K562 (cell line): Measurements from ENCODE around the gene LRP1B. TPM values are rescaled to one million over a fixed set of nuclear protein-coding genes. Genes with fewer than 3 reads are reported as not detected.

Source experiments
- ATAC-seq: fragments of 200-7000 bp; cut with Tn5 transposase; 3 replicates; pipeline ENCODE4 v1.9.1; 2020; ENCODE audit warnings: moderate library complexity
- BruUV-seq: library from RNA; stranded (reverse); fragments of 400-500 nt; replicated peaks from 2 replicates; lab custom pipeline; 2021; lab: Mats Ljungman, UMichigan
- CTCF ChIA-PET: fragments of 300-600 bp; formaldehyde crosslinking; extraction: SDS; loops from one replicate; lab custom pipeline; 2021; ENCODE audit warnings: low intra/inter-chr PET ratio; lab: Yijun Ruan, JAX
- POLR2A ChIA-PET: fragments of 300-600, 350-650 bp; sonication (Branson Sonifier 250); formaldehyde crosslinking; extraction: SDS; loops from one replicate; lab custom pipeline; 2021; ENCODE audit warnings: antibody characterized with exemption, inconsistent platforms; lab: Yijun Ruan, JAX
- DNase-seq, 4 experiments: peaks; one replicate each; pipeline versions ENCODE4 v3.0.0 to v3.0.0-alpha.2; 2011 to 2018; ENCODE audit warnings: low spot score in 3 of 4, mixed read lengths in 3 of 4; ENCODE audit errors: extremely low read depth in 1 of 4
- FAIRE-seq: peaks from 2 replicates; lab custom pipeline; 2011; peaks lifted over from hg19 to GRCh38; lab: Jason Lieb, UNC
- H2AFZ ChIP-seq: 2 replicates; pipeline ENCODE4 v1.6.0; 2011; ENCODE audit warnings: low read depth, low read length, control low read depth, inconsistent platforms
- H3K27ac ChIP-seq: fragments of 200-600 bp; 3 replicates; pipeline ENCODE4 v1.8.0; 2011; ENCODE audit warnings: low read depth, mild to moderate bottlenecking, control low read depth, inconsistent platforms, low read length, moderate library complexity, mixed read lengths; ENCODE audit errors: extremely low read depth
- H3K27me3 ChIP-seq, 2 experiments: fragments of 300-600 bp in 1 of 2; 2 replicates in 1 of 2; 3 replicates in 1 of 2; pipeline versions ENCODE4 v1.6.0 to v1.8.0; 2011; ENCODE audit warnings: inconsistent platforms in 2 of 2, low read length in 2 of 2, mild to moderate bottlenecking in 1 of 2, mixed read lengths in 1 of 2, moderate library complexity in 1 of 2; ENCODE audit not compliant: control insufficient read depth in 2 of 2, insufficient read depth in 2 of 2
- H3K36me3 ChIP-seq: fragments of 300-600 bp; 3 replicates; pipeline ENCODE4 v1.8.0; 2011; ENCODE audit warnings: mild to moderate bottlenecking, low read length, inconsistent platforms; ENCODE audit not compliant: control insufficient read depth, insufficient read depth
- H3K4me1 ChIP-seq, 2 experiments: fragments of 200-600 bp in 1 of 2; replicated peaks in 1 of 2; 2 replicates in 1 of 2; 3 replicates in 1 of 2; pipeline versions ENCODE4 v1.5.1 to v1.8.0; 2011; ENCODE audit warnings: inconsistent platforms in 2 of 2, low read length in 2 of 2, mild to moderate bottlenecking in 1 of 2, mixed read lengths in 1 of 2, moderate library complexity in 1 of 2; ENCODE audit not compliant: control insufficient read depth in 2 of 2, insufficient read depth in 2 of 2
- H3K4me2 ChIP-seq: 2 replicates; pipeline ENCODE4 v1.6.1; 2011; ENCODE audit warnings: low read length, control low read depth, inconsistent platforms, mixed read lengths; ENCODE audit not compliant: insufficient read depth
- H3K4me3 ChIP-seq: fragments of 200-600 bp; sonication (generic), shearing (Covaris generic); 2 replicates; pipeline ENCODE4 v1.5.1; 2016; ENCODE audit warnings: control low read depth, inconsistent platforms
- H3K79me2 ChIP-seq: fragments of 200-600 bp; 3 replicates; pipeline ENCODE4 v1.8.0; 2011; ENCODE audit warnings: low read length, inconsistent platforms; ENCODE audit not compliant: control insufficient read depth, insufficient read depth
- H3K9ac ChIP-seq, 2 experiments: 2 replicates each; pipeline versions ENCODE4 v1.6.0 to v1.6.1; 2011; ENCODE audit warnings: low read depth in 2 of 2, low read length in 2 of 2, control low read depth in 1 of 2, inconsistent platforms in 1 of 2, mild to moderate bottlenecking in 1 of 2, mixed read lengths in 1 of 2; ENCODE audit not compliant: insufficient read depth in 1 of 2
- H3K9me1 ChIP-seq: one replicate; pipeline ENCODE4 v1.6.0; 2011; ENCODE audit warnings: inconsistent platforms, mild to moderate bottlenecking, low read length, moderate library complexity; ENCODE audit not compliant: control insufficient read depth, insufficient read depth
- H3K9me3 ChIP-seq: replicated peaks from 2 replicates; pipeline ENCODE4 v1.5.1; 2011; ENCODE audit warnings: low read depth, low read length, inconsistent platforms; ENCODE audit not compliant: control insufficient read depth, insufficient read depth
- H4K20me1 ChIP-seq: replicated peaks from 2 replicates; pipeline ENCODE4 v1.6.1; 2011; ENCODE audit warnings: low read length, inconsistent platforms, mixed read lengths; ENCODE audit not compliant: control insufficient read depth, insufficient read depth
- FOSL1 ChIP-seq: fragments of 200-800 bp; sonication (Bioruptor generic); conservative IDR thresholded peaks from 2 replicates; pipeline ENCODE4 v1.6.1; 2016; ENCODE audit warnings: missing genetic modification characterization, missing compliant biosample characterization
- MECOM ChIP-seq: fragments of 250-450 bp; sonication (Bioruptor Pico); IDR thresholded peaks from 2 replicates; pipeline ENCODE4 v1.8.0; 2022; ENCODE audit warnings: inconsistent platforms
- NR4A1 ChIP-seq, 2 experiments: fragments of 250-450 bp in 1 of 2; fragments of 450-650 bp in 1 of 2; sonication (Bioruptor Pico) in 1 of 2; IDR thresholded peaks; 2 replicates each; pipeline versions ENCODE4 v1.4.0 to v1.6.1; 2016 to 2020; ENCODE audit warnings: mild to moderate bottlenecking in 2 of 2, missing compliant biosample characterization in 1 of 2, missing genetic modification characterization in 1 of 2, moderate library complexity in 1 of 2
- PHTF2 ChIP-seq: fragments of 250-450 bp; sonication (Bioruptor Pico); IDR thresholded peaks from 2 replicates; pipeline ENCODE4 v1.5.0; 2021; ENCODE audit warnings: mild to moderate bottlenecking
- POLR2B ChIP-seq: fragments of 450-650 bp; IDR thresholded peaks from 2 replicates; pipeline ENCODE4 v1.6.1; 2018; ENCODE audit warnings: low read depth; ENCODE audit not compliant: partially characterized antibody
- PREB ChIP-seq: sonication (generic); formaldehyde crosslinking; IDR thresholded peaks from 2 replicates; pipeline ENCODE4 v1.8.1; 2023; ENCODE audit warnings: mild to moderate bottlenecking, missing genetic modification reagents
- RFX7 ChIP-seq: fragments of 250-450 bp; sonication (Bioruptor Pico); IDR thresholded peaks from 2 replicates; pipeline ENCODE4 v1.5.1; 2021; ENCODE audit warnings: mild to moderate bottlenecking
- TRIM24 ChIP-seq, 2 experiments: fragments of 450-650 bp; IDR thresholded peaks; 2 replicates each; pipeline ENCODE4 v1.6.1; 2016
- ZNF24 ChIP-seq: fragments of 450-650 bp; IDR thresholded peaks from 2 replicates; pipeline ENCODE4 v1.6.1; 2016
- WGBS: fragments of 100-300 bp; shearing (Covaris generic); methylation state at CpG from one replicate; pipeline ENCODE4 v1.1.6; 2016; ENCODE audit warnings: low coverage, mixed read lengths; ENCODE audit not compliant: insufficient coverage; ENCODE audit errors: missing lambda C conversion rate; 5-methylcytosine and 5-hydroxymethylcytosine counted together
- in situ Hi-C: fragments of 300-500 bp; cut with MboI; formaldehyde crosslinking; loops from 4 replicates; pipeline ENCODE4 v1.15.0; 2018; ENCODE audit warnings: inconsistent platforms, mixed read lengths
- intact Hi-C: fragments of 100-400 bp; cut with micrococcal nuclease; formaldehyde crosslinking; loops from 2 replicates; pipeline ENCODE4 v1.14.2; 2022
- polyA plus RNA-seq, 8 experiments: library from polyadenylated mRNA; depleted of rRNA in 4 of 8; stranded (reverse) in 5 of 8; unstranded in 3 of 8; fragments of >200 nt; fragmentation: Nextera tagmentation in 2 of 8; fragmentation: Illumina TruSeq in 1 of 8; extraction: Ambion mirVana in 2 of 8; extraction: Trizol in 1 of 8; gene quantifications; 2 replicates each; pipeline versions ENCODE4 v1.2.1 to v1.2.3, GENCODE V29; 2011 to 2014; ENCODE audit warnings: inconsistent platforms in 1 of 8, missing spikeins in 1 of 8
- total RNA-seq, 7 experiments: library from RNA; depleted of rRNA in 6 of 7; stranded (reverse); fragments of >200 nt in 6 of 7; fragmentation: Illumina TruSeq in 2 of 7; extraction: Trizol in 2 of 7; gene quantifications; 2 replicates each; pipeline versions ENCODE4 v1.2.1 to v1.2.3, GENCODE V29; 2011 to 2021; ENCODE audit warnings: low replicate concordance in 1 of 7
- TF ChIP-seq, protein P1 (sequence below): fragments of 450-650 bp; conservative IDR thresholded peaks from 2 replicates; pipeline ENCODE4 v1.6.1; 2016; ENCODE audit warnings: missing genetic modification characterization, low read depth, mild to moderate bottlenecking, missing compliant biosample characterization, moderate library complexity
- TF ChIP-seq, protein P2 (sequence below): sonication (generic); formaldehyde crosslinking; IDR thresholded peaks from 2 replicates; pipeline ENCODE4 v1.8.1; 2023; ENCODE audit warnings: missing genetic modification reagents, mild to moderate bottlenecking, borderline replicate concordance

Gene LRP1B
- total and polyA plus RNA-seq, 9 of the 15 experiments (the other 6 are each of a cell fraction or from before 2014, with no cell fraction given), result not detected

DNA sequence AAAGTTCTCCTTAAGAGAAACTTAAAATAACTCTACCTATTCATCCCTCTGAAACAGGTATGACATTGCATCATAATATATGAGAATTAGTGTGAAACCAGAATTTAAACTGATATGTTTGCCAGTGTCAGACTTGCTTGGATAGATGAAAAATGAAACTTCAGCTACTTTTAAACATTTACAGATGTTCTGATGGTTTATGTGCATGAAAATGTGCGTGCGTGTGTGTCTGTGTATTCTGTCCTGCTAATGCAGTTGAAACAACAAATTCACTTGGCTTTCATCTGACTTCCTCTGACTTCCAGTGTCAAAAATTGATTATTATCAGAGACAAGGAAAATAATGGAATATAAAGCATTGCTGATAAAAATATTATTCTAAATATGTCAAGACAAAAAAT lies 719.4 kb downstream of the LRP1B start:
- no peak for FAIRE-seq
- Histone ChIP-seq H4K20me1 (no peaks in the 10 kb centered on the region), H3K4me1 (no peaks in the 10 kb centered on the region), H3K4me3 (no peak overlapping the region), H3K36me3 (no peaks in the 10 kb centered on the region), H3K27ac (no peak overlapping the region), H3K27me3 (no peaks in the 10 kb centered on the region), H3K9me3 (no peaks in the 10 kb centered on the region), H2AFZ (no peak overlapping the region), H3K9ac (no peak overlapping the region), H3K9me1 (no peaks in the 10 kb centered on the region), H3K4me2 (no peak overlapping the region), H3K79me2 (no peaks in the 10 kb centered on the region)
- no peak for DNase-seq
- TF ChIP-seq RFX7 (CRISPR knock-in tag) (no peak), POLR2B (no peak), PHTF2 (CRISPR knock-in tag) (no peak), FOSL1 (tag) (no peak), PREB (CRISPR knock-in tag) (no peak), NR4A1 (CRISPR knock-in tag; IDR thresholded peaks at IDR 0.05) (no peak), NR4A1 (tag; IDR thresholded peaks at IDR 0.05) (no peak), TRIM24 (IDR thresholded peaks at IDR 0.05) (no peak), ZNF24 (no peak), MECOM (CRISPR knock-in tag) (no peak)
- TF ChIP-seq, protein P1, sequence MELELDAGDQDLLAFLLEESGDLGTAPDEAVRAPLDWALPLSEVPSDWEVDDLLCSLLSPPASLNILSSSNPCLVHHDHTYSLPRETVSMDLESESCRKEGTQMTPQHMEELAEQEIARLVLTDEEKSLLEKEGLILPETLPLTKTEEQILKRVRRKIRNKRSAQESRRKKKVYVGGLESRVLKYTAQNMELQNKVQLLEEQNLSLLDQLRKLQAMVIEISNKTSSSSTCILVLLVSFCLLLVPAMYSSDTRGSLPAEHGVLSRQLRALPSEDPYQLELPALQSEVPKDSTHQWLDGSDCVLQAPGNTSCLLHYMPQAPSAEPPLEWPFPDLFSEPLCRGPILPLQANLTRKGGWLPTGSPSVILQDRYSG, result no peak
- TF ChIP-seq, protein P2, sequence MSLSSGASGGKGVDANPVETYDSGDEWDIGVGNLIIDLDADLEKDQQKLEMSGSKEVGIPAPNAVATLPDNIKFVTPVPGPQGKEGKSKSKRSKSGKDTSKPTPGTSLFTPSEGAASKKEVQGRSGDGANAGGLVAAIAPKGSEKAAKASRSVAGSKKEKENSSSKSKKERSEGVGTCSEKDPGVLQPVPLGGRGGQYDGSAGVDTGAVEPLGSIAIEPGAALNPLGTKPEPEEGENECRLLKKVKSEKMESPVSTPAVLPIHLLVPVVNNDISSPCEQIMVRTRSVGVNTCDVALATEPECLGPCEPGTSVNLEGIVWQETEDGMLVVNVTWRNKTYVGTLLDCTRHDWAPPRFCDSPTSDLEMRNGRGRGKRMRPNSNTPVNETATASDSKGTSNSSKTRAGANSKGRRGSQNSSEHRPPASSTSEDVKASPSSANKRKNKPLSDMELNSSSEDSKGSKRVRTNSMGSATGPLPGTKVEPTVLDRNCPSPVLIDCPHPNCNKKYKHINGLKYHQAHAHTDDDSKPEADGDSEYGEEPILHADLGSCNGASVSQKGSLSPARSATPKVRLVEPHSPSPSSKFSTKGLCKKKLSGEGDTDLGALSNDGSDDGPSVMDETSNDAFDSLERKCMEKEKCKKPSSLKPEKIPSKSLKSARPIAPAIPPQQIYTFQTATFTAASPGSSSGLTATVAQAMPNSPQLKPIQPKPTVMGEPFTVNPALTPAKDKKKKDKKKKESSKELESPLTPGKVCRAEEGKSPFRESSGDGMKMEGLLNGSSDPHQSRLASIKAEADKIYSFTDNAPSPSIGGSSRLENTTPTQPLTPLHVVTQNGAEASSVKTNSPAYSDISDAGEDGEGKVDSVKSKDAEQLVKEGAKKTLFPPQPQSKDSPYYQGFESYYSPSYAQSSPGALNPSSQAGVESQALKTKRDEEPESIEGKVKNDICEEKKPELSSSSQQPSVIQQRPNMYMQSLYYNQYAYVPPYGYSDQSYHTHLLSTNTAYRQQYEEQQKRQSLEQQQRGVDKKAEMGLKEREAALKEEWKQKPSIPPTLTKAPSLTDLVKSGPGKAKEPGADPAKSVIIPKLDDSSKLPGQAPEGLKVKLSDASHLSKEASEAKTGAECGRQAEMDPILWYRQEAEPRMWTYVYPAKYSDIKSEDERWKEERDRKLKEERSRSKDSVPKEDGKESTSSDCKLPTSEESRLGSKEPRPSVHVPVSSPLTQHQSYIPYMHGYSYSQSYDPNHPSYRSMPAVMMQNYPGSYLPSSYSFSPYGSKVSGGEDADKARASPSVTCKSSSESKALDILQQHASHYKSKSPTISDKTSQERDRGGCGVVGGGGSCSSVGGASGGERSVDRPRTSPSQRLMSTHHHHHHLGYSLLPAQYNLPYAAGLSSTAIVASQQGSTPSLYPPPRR, result no peak
- in situ Hi-C loops (no loop called here), intact Hi-C loops (no loop called here)
- POLR2A ChIA-PET, result no interaction called here
- WGBS, result 7% methylated on average over 2 of the region's 2 CpGs
- no peak for ATAC-seq
- no TSS peak for BruUV-seq
- CTCF ChIA-PET, result no interaction called here
